GM12878 (cell line): ENCODE data around the gene ISY1. TPM values are rescaled to one million over a fixed set of nuclear protein-coding genes. Genes with fewer than 3 reads are reported as not detected.
A peak's percentile ranks its signal among the peaks of the same experiment; 100 is the strongest.

ENCODE experiments used
- ATF2 ChIP-seq: IDR thresholded peaks from 2 replicates; pipeline ENCODE4 v1.6.1; 2012; ENCODE audit warnings: low read length, inconsistent platforms
- CBX3 ChIP-seq: fragments of 200-600 bp; sonication (generic); IDR thresholded peaks from 2 replicates; pipeline ENCODE4 v1.6.1; 2016; ENCODE audit warnings: low read depth, borderline replicate concordance
- CHD4 ChIP-seq: fragments of 200-600 bp; sonication (generic); IDR thresholded peaks from 2 replicates; pipeline ENCODE4 v1.6.1; 2016; ENCODE audit warnings: mild to moderate bottlenecking
- EZH2 ChIP-seq: IDR thresholded peaks from 2 replicates; pipeline ENCODE4 v1.6.1; 2012; ENCODE audit warnings: low read depth, mild to moderate bottlenecking, control low read depth, inconsistent platforms, low read length, borderline replicate concordance; ENCODE audit not compliant: control insufficient read depth
- FOXK2 ChIP-seq: fragments of 450-650 bp; IDR thresholded peaks from 2 replicates; pipeline ENCODE4 v1.6.1; 2017; ENCODE audit warnings: mild to moderate bottlenecking, moderate library complexity
- GABPA ChIP-seq: IDR thresholded peaks from 2 replicates; pipeline ENCODE4 v1.6.1; 2014; ENCODE audit warnings: antibody characterized with exemption, low read depth, mild to moderate bottlenecking, inconsistent platforms
- HCFC1 ChIP-seq: fragments of 150-350 bp; IDR thresholded peaks from 2 replicates; pipeline ENCODE4 v1.6.1; 2014; ENCODE audit warnings: low read length
- HDAC6 ChIP-seq: fragments of 200-600 bp; sonication (generic); IDR thresholded peaks from one replicate; pipeline ENCODE4 v1.8.0; 2017; ENCODE audit warnings: antibody characterized with exemption; ENCODE audit not compliant: unreplicated experiment
- IKZF2 ChIP-seq, 2 experiments: fragments of 450-650 bp; IDR thresholded peaks; 2 replicates each; pipeline ENCODE4 v1.6.1; 2017; ENCODE audit warnings: mild to moderate bottlenecking in 2 of 2, moderate library complexity in 2 of 2
- KAT2A ChIP-seq: conservative IDR thresholded peaks from 2 replicates; pipeline ENCODE4 v1.6.1; 2011; ENCODE audit warnings: low read depth, low read length; ENCODE audit not compliant: control insufficient read depth
- KLF5 ChIP-seq: fragments of 450-650 bp; IDR thresholded peaks from 2 replicates; pipeline ENCODE4 v1.6.1; 2014; ENCODE audit warnings: mild to moderate bottlenecking; ENCODE audit not compliant: partially characterized antibody
- LARP7 ChIP-seq: fragments of 450-650 bp; IDR thresholded peaks from 2 replicates; pipeline ENCODE4 v1.6.1; 2017; ENCODE audit warnings: mild to moderate bottlenecking
- NFIC ChIP-seq: IDR thresholded peaks from 2 replicates; pipeline ENCODE4 v1.6.1; 2012; ENCODE audit warnings: low read depth, mild to moderate bottlenecking, inconsistent platforms, low read length, moderate library complexity
- NFXL1 ChIP-seq: fragments of 450-650 bp; IDR thresholded peaks from 2 replicates; pipeline ENCODE4 v1.6.1; 2017; ENCODE audit warnings: antibody characterized with exemption, mild to moderate bottlenecking, borderline replicate concordance
- NFYB ChIP-seq: IDR thresholded peaks from 2 replicates; pipeline ENCODE4 v1.6.1; 2011; ENCODE audit warnings: low read depth, mild to moderate bottlenecking, low read length, improper control_type of control experiment, moderate library complexity; ENCODE audit not compliant: insufficient read depth
- NR2C2 ChIP-seq: IDR thresholded peaks from 2 replicates; pipeline ENCODE4 v1.6.1; 2011; ENCODE audit warnings: borderline replicate concordance, low read depth; ENCODE audit not compliant: control insufficient read depth, insufficient read length
- POLR2AphosphoS5 ChIP-seq: IDR thresholded peaks from 2 replicates; pipeline ENCODE4 v1.6.1; 2011; ENCODE audit warnings: mild to moderate bottlenecking, low read length, inconsistent platforms
- PRDM15 ChIP-seq: fragments of 450-650 bp; formaldehyde crosslinking; IDR thresholded peaks from 2 replicates; pipeline ENCODE4 v1.4.0; 2020; ENCODE audit warnings: mild to moderate bottlenecking, moderate library complexity
- RFX5 ChIP-seq: IDR thresholded peaks from 2 replicates; pipeline ENCODE4 v1.6.1; 2011; ENCODE audit warnings: low read depth, low read length, improper control_type of control experiment
- RUNX3 ChIP-seq: IDR thresholded peaks from 2 replicates; pipeline ENCODE4 v1.6.1; 2012; ENCODE audit warnings: low read length, inconsistent platforms
- SP1 ChIP-seq: IDR thresholded peaks from one replicate; pipeline ENCODE4 v1.6.1; 2011; ENCODE audit warnings: low read depth, low read length
- SREBF2 ChIP-seq: IDR thresholded peaks from 2 replicates; pipeline ENCODE4 v1.6.1; 2012; ENCODE audit warnings: mild to moderate bottlenecking, low read length
- STAT1 ChIP-seq: fragments of 450-650 bp; conservative IDR thresholded peaks from 2 replicates; pipeline ENCODE4 v1.6.1; 2014; ENCODE audit warnings: antibody characterized with exemption, mild to moderate bottlenecking
- USF1 ChIP-seq: IDR thresholded peaks from 2 replicates; pipeline ENCODE4 v1.6.1; 2011; ENCODE audit warnings: borderline replicate concordance, low read depth, mild to moderate bottlenecking, moderate library complexity, mixed read lengths, low read length; ENCODE audit not compliant: insufficient read depth; ENCODE audit errors: extremely low read length
- ZNF24 ChIP-seq: fragments of 450-650 bp; IDR thresholded peaks from 2 replicates; pipeline ENCODE4 v1.6.1; 2017; ENCODE audit warnings: antibody characterized with exemption, mild to moderate bottlenecking
- polyA plus RNA-seq, 11 experiments: library from polyadenylated mRNA; depleted of rRNA in 4 of 11; unstranded in 6 of 11; stranded (reverse) in 5 of 11; fragments of >200 nt; fragmentation: Nextera tagmentation in 4 of 11; fragmentation: Illumina TruSeq in 1 of 11; extraction: Ambion mirVana in 4 of 11; extraction: Trizol in 1 of 11; gene quantifications; 1 replicate in 1 of 11; 2 replicates in 10 of 11; pipeline versions ENCODE4 v1.2.1 to v1.2.3, GENCODE V29; 2011 to 2016; ENCODE audit warnings: inconsistent platforms in 2 of 11, missing spikeins in 2 of 11, low read depth in 1 of 11
- total RNA-seq, 4 experiments: library from RNA; depleted of rRNA in 3 of 4; stranded (reverse); fragments of >200 nt in 3 of 4; fragmentation: Illumina TruSeq in 1 of 4; extraction: Trizol in 1 of 4; gene quantifications; 2 replicates each; pipeline versions ENCODE4 v1.2.1 to v1.2.3, GENCODE V29; 2013 to 2021

The ISY1 gene
- total and polyA plus RNA-seq, 10 of the 15 experiments (the other 5 are each of a cell fraction or from before 2014, with no cell fraction given): 28.3 to 72.2 (median 44.7) TPM

- peak; percentile 36; the same call in 1 of the 2 replicates for TF ChIP-seq ATF2
- TF ChIP-seq KLF5: peak; percentile 86
- peak; percentile 54 to 59; a peak in 2 of 4 replicates for TF ChIP-seq IKZF2 (IDR thresholded peaks at IDR 0.05)
- TF ChIP-seq SP1: no peak
- TF ChIP-seq LARP7: peak; percentile 63
- TF ChIP-seq NFYB: peak; percentile 47; the same call in 1 of the 2 replicates
- no peak for TF ChIP-seq NR2C2
- no peak for TF ChIP-seq HDAC6
- TF ChIP-seq SREBF2: peak; percentile 76
- TF ChIP-seq FOXK2: peak; percentile 88
- no peak for TF ChIP-seq USF1
- peak; percentile 77 for TF ChIP-seq HCFC1
- no peak for TF ChIP-seq PRDM15
- no peak for TF ChIP-seq CHD4
- TF ChIP-seq RFX5: peak; percentile 13; the same call in 1 of the 2 replicates
- no peak for TF ChIP-seq KAT2A
- peak; percentile 99 for TF ChIP-seq GABPA
- peak; percentile 95; the same call in 1 of the 2 replicates for TF ChIP-seq STAT1
- TF ChIP-seq NFIC: peak; percentile 66; the same call in 1 of the 2 replicates
- TF ChIP-seq RUNX3: peak; percentile 76
- peak; percentile 97 for TF ChIP-seq POLR2AphosphoS5
- TF ChIP-seq ZNF24: no peak
- TF ChIP-seq EZH2: 0 out of 2 replicates have a peak, but pooled peaks have one; percentile 40
- no peak for TF ChIP-seq CBX3
- TF ChIP-seq NFXL1: no peak
Observed at GRCh38 chr3:129160891-129161859, at the start of gene ISY1 (continued).
